M059J (cell line): ENCODE data around the gene GET3. TPM values are rescaled to one million over a fixed set of nuclear protein-coding genes. Genes with fewer than 3 reads are reported as not detected.
"Not testable (repeated sequence)": the region's sequence is repeated elsewhere in the genome, so short reads cannot be mapped to it uniquely, and the experiment has no call there.

Experiments
- DNase-seq: peaks from one replicate; pipeline ENCODE4 v3.0.0-alpha.2; 2012; ENCODE audit warnings: low read depth
- total RNA-seq: library from RNA; depleted of rRNA; stranded (reverse); fragments of >200 nt; shearing (Covaris generic); gene quantifications from 2 replicates; pipeline ENCODE4 v1.2.3, GENCODE V29; 2014; rRNA removed

Gene GET3
- 112 and 114 TPM in 2 replicates for total RNA-seq

GRCh38 chr19:12736995-12737834 is at the start of gene GET3:
Gene GET3, plus strand, starts transcription at chr19:12737497. Its CDS starts 9 bp downstream, at chr19:12737506.
- peak; percentile 100 for DNase-seq

- no peak for DNase-seq
These were observed 48.3 kb upstream of the GET3 start for GRCh38 chr19:12689012-12689411.

- no peak for DNase-seq
These were observed 47.6 kb upstream of the GET3 start for GRCh38 chr19:12689581-12690216.

GRCh38 chr19:12692960-12693359 is 44.3 kb upstream of the GET3 start:
- DNase-seq = no peak

GRCh38 chr19:12694641-12695040 is 42.7 kb upstream of the GET3 start:
- no peak for DNase-seq

GRCh38 chr19:12695096-12695495 is 42.2 kb upstream of the GET3 start:
- no peak for DNase-seq

- DNase-seq = no peak
These were observed 41.8 kb upstream of the GET3 start for GRCh38 chr19:12695514-12695913.

- peak; percentile 9 for DNase-seq
These were observed 41.3 kb upstream of the GET3 start for GRCh38 chr19:12695997-12696365.

GRCh38 chr19:12696366-12697335 is 40.6 kb upstream of the GET3 start, which contains the start of gene FBXW9:
Gene FBXW9, minus strand, starts transcription at chr19:12696631. Its CDS starts 50 bp downstream, at chr19:12696581.
- DNase-seq = peak; percentile 92

- DNase-seq = not testable (repeated sequence)
These were observed 39.9 kb upstream of the GET3 start for GRCh38 chr19:12697425-12697824.

GRCh38 chr19:12698138-12698537 is 39.2 kb upstream of the GET3 start:
- DNase-seq = no peak

GRCh38 chr19:12701596-12702282 is 35.6 kb upstream of the GET3 start:
- no peak for DNase-seq

- peak; percentile 38 for DNase-seq
These were observed 34.3 kb upstream of the GET3 start for GRCh38 chr19:12703046-12703445.

GRCh38 chr19:12705169-12705568 is 32.1 kb upstream of the GET3 start:
- no peak for DNase-seq

GRCh38 chr19:12705654-12706331 is 31.5 kb upstream of the GET3 start:
- no peak for DNase-seq

GRCh38 chr19:12706332-12706718 is 31.0 kb upstream of the GET3 start:
- DNase-seq = no peak

GRCh38 chr19:12708641-12709040 is 28.7 kb upstream of the GET3 start:
- DNase-seq = no peak

GRCh38 chr19:12711187-12711586 is 26.1 kb upstream of the GET3 start:
- DNase-seq = no peak

GRCh38 chr19:12712077-12712476 is 25.2 kb upstream of the GET3 start:
- not testable (repeated sequence) for DNase-seq

- not testable (repeated sequence) for DNase-seq
These were observed 24.0 kb upstream of the GET3 start for GRCh38 chr19:12713304-12713703.

- no peak for DNase-seq
These were observed 22.2 kb upstream of the GET3 start for GRCh38 chr19:12715102-12715501.
